Spleen (tissue), 7 donors: ENCODE measurements around the gene KIF12.

ENCODE experiments used
- POLR2A ChIP-seq, 3 donors: fragments of 450-650 bp; IDR thresholded peaks; one replicate each; pipeline ENCODE4 v1.5.1; 2017; ENCODE audit warnings: antibody characterized with exemption in 3 of 3, mild to moderate bottlenecking in 1 of 3
- TF ChIP-seq, protein P1 (sequence below), 11 experiments: fragments of 200-600 bp in 7 of 11; fragments of 450-650 bp in 4 of 11; sonication (generic) in 4 of 11; IDR thresholded peaks in 8 of 11; conservative IDR thresholded peaks in 3 of 11; 1 replicate in 7 of 11; 2 replicates in 4 of 11; pipeline versions ENCODE4 v1.4.0 to v1.8.0; 2016 to 2021; ENCODE audit warnings: antibody characterized with exemption in 11 of 11, inconsistent platforms in 4 of 11, mild to moderate bottlenecking in 1 of 11
- donor health status: DM: no; HTN: no; CAD: no; lungs with moderate emphysema.
- donor health status: DM: no; HTN: no; CAD: no.
- donor health status: DM: no; HTN: no; CAD: no.

DNA sequence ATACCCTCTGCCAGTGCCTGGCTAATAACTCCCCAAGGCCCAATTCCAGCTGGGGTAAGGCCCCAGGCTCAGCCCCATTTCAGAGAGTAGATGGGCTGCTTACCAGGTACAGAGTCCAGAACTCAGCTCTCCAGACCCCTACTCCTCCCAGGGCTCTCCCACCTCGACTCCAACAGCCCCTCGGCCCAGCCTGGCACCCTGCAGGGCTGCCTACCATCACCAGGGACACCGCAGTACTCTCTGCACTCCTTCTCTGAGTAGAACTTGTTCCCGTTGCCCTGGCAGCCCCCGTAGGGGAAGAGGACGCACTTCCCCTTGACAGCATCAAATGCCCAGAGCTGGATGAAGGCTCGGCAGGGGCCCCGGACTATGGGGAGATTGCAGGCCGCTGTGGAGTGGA, 38.4 kb downstream of the KIF12 start:
- TF ChIP-seq POLR2A (IDR thresholded peaks at IDR 0.05): no peak
- TF ChIP-seq, protein P1, sequence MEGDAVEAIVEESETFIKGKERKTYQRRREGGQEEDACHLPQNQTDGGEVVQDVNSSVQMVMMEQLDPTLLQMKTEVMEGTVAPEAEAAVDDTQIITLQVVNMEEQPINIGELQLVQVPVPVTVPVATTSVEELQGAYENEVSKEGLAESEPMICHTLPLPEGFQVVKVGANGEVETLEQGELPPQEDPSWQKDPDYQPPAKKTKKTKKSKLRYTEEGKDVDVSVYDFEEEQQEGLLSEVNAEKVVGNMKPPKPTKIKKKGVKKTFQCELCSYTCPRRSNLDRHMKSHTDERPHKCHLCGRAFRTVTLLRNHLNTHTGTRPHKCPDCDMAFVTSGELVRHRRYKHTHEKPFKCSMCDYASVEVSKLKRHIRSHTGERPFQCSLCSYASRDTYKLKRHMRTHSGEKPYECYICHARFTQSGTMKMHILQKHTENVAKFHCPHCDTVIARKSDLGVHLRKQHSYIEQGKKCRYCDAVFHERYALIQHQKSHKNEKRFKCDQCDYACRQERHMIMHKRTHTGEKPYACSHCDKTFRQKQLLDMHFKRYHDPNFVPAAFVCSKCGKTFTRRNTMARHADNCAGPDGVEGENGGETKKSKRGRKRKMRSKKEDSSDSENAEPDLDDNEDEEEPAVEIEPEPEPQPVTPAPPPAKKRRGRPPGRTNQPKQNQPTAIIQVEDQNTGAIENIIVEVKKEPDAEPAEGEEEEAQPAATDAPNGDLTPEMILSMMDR (IDR thresholded peaks at IDR 0.05 in 8 of 11, conservative IDR thresholded peaks at IDR 0.05 in 3 of 11): no peak
